H1 (cell line): Measurements from ENCODE around the gene TBC1D24. TPM values are rescaled to one million over a fixed set of nuclear protein-coding genes. Genes with fewer than 3 reads are reported as not detected.

Experiments used
- GTF2F1 ChIP-seq: IDR thresholded peaks from 2 replicates; pipeline ENCODE4 v1.6.1; 2012; ENCODE audit warnings: low read depth, low read length, improper control_type of control experiment, borderline replicate concordance
- polyA plus RNA-seq, 7 experiments: library from polyadenylated mRNA; depleted of rRNA in 3 of 7; stranded (reverse) in 5 of 7; unstranded in 2 of 7; fragments of >200 nt in 5 of 7; fragments of 200-250 nt in 2 of 7; gene quantifications; 1 replicate in 5 of 7; 2 replicates in 1 of 7; 4 replicates in 1 of 7; pipeline versions ENCODE4 v1.2.1 to v1.2.3, GENCODE V29; 2011 to 2013; ENCODE audit warnings: missing spikeins in 2 of 7, mixed read lengths in 2 of 7
- total RNA-seq: library from RNA; stranded (reverse); fragmentation: NEBNext Ultra II Directional; extraction: Animal tissue kit (Norgen Biotek cat#: 25700); gene quantifications from 2 replicates; pipeline ENCODE4 v1.2.1, GENCODE V29; 2021
- TF ChIP-seq, protein P1 (sequence below), 3 experiments: IDR thresholded peaks; 1 replicate in 2 of 3; 2 replicates in 1 of 3; pipeline versions ENCODE4 v1.5.1 to v1.6.1; 2011; ENCODE audit warnings: low read length in 3 of 3, mild to moderate bottlenecking in 3 of 3, inconsistent platforms in 2 of 3, low read depth in 1 of 3, moderate library complexity in 1 of 3; ENCODE audit not compliant: insufficient read depth in 1 of 3; ENCODE audit errors: control extremely low read depth in 1 of 3

TBC1D24 gene
- total and polyA plus RNA-seq, 2 of the 8 experiments (the other 6 are each of a cell fraction or from before 2014, with no cell fraction given) = 8.7 to 21.5 TPM

DNA sequence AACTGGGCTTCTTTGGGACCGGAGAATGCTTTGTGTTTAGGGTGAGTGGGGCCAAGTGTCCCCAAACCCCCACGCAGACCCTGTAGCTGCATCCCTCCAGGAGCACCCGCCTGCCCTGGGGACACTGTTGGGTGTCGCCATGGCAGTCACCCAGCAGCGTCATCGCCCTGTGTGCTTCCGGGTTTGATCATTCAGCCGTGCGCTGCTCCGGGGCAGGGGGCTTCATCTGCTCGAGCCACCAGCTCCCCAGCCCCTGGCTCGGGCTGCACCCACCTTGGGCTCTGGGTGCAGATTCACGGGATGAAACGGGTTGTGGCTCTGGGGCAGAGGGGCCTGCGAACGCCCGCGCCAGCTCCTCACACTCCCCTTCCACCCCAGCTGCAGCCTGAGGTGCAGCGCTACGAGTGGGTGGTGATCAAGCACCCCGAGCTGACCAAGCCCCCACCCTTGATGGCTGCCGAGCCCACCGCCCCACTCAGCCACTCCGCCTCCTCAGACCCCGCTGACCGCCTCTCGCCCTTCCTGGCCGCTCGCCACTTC lies 25.0 kb downstream of the TBC1D24 start (continued):
- TF ChIP-seq, protein P1, sequence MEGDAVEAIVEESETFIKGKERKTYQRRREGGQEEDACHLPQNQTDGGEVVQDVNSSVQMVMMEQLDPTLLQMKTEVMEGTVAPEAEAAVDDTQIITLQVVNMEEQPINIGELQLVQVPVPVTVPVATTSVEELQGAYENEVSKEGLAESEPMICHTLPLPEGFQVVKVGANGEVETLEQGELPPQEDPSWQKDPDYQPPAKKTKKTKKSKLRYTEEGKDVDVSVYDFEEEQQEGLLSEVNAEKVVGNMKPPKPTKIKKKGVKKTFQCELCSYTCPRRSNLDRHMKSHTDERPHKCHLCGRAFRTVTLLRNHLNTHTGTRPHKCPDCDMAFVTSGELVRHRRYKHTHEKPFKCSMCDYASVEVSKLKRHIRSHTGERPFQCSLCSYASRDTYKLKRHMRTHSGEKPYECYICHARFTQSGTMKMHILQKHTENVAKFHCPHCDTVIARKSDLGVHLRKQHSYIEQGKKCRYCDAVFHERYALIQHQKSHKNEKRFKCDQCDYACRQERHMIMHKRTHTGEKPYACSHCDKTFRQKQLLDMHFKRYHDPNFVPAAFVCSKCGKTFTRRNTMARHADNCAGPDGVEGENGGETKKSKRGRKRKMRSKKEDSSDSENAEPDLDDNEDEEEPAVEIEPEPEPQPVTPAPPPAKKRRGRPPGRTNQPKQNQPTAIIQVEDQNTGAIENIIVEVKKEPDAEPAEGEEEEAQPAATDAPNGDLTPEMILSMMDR (IDR thresholded peaks at IDR 0.05; ENCODE audit: control extremely low read depth in 1 of 3, insufficient read depth in 1 of 3, low read depth in 1 of 3, low read length in 3 of 3) = no peak
- no peak for TF ChIP-seq GTF2F1
